Fibroblast of gingiva (primary cell): ENCODE data around the gene MRPL34.

Experiments
- DNase-seq: peaks from one replicate; pipeline ENCODE4 v3.0.0-alpha.2; 2011; ENCODE audit warnings: low read depth

The MRPL34 gene

DNA sequence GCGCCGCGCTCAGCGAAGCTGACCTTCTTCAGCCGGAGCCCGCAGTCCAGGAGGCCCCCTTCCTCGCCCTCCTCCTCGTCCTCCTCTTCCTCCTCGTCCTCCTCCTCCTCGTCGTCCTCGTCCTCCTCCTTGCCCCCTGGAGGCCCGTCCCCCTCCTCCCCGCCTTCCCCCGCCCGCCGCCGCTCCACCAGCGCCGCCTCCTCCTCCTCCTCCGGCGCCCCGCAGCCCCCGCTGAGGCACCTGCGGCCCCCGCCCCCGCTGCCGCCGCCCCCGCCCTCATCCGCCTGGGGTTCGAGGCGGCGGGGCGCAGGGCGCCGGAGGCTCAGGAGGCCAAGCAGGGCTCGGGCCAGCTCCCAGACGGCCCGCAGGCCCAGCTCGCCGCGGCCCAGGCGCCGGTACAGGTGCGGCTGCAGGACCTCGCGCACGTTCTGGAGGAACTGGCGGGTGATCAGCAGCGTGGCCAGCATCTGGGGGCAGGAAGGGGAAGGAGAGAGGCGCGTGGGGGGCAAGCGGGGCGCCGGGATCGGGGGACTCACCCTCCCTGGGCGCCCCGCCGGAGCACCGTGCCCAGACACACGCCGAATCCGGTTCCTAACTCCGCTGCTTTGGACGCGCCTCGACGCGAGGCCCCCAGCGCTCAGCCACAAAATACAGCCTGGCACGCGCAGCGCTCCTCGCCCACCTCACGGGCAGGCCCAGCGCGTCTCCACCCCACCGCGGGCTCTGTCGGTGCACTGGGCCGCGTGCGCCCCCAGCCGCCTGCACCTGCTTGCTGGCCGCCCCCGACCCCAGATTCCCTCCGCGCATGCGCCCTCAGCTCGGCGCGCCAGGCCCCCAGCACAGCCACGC lies 23.1 kb downstream of the MRPL34 start:
- DNase-seq: no peak

DNA sequence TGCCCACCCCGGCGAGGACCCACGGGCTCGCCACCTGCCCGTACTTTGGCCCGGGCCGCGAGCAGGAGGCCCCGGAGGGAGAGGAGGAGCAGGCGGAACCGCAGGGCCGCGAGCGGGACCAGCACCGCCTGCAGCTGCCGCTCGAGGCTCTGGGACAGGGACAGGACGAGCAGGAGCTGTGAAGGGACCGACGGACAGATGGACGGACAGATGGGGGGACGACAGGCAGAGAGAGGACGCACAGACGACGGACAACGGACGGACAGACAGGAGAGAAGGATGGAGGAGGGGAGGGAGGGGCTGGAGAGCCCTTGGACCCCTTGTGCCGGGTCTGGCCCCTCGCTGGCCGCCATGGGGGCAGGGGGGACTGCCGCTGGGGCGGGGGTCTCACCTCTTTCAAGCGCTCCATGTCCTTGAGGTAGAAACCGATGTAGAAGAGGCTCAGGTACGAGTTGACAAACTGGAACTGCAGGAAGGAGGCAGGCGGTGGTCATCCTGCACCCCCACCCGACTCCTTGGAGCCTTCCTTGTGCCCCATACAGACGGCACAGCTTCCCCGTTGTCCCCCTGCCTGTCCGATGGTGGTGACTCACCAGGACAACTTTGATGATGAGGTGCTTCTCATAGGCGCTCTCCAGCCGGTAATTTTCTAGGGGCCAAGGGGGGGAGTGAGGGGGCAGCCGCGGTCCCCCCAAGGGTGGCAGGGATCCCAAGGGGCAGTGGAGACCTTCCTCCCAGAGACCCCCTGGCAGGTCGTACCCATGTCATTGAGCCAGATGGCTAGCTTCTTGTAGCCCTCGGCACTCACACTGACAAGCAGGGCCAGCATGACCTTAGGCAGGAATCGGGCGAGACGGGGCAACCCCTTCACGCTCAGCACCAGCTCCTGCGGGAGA lies 23.9 kb downstream of the MRPL34 start:
- no peak for DNase-seq

DNA sequence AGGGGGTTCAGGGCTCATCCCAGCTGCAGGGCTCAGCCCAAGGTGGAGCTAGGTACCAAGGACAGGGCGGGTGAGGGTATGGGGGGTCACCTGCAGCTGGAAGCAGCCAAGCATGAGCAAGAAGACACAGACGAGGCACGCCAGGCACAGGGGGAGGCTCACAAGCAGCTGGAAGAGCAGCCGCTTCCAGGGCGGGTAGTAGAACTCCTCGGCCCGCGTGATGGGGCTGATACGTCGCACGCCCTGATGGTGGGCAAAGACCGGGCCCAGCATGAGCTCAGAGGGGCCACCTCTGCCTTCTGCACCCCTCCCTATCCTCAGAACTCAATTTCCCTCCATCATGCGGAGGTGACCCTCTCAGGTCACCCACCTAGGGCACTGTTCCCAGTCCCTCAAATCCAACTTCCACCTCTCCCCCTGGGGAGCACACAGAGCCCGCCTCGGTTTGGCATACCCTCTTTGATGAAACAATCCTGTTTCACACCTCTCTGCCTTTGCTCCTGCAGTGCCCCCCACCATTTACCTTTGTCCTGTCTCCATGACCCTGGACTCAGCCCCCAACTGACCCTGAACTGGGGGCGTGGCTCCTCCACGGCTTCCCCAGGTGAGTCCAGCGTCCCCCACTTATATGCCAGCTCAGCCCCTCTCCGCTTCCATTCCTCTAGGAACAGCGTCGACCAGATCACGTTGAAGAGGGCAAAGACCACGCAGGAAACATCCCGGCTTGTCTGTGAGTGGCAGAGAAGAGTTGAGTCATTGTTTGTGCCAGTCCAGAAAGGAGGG lies 24.8 kb downstream of the MRPL34 start:
- DNase-seq: no peak

GRCh38 chr19:17331045-17331558 lies 25.4 kb downstream of the MRPL34 start:
- no peak for DNase-seq

- DNase-seq: no peak
Observed at GRCh38 chr19:17332360-17332676, 26.6 kb downstream of the MRPL34 start.

DNA sequence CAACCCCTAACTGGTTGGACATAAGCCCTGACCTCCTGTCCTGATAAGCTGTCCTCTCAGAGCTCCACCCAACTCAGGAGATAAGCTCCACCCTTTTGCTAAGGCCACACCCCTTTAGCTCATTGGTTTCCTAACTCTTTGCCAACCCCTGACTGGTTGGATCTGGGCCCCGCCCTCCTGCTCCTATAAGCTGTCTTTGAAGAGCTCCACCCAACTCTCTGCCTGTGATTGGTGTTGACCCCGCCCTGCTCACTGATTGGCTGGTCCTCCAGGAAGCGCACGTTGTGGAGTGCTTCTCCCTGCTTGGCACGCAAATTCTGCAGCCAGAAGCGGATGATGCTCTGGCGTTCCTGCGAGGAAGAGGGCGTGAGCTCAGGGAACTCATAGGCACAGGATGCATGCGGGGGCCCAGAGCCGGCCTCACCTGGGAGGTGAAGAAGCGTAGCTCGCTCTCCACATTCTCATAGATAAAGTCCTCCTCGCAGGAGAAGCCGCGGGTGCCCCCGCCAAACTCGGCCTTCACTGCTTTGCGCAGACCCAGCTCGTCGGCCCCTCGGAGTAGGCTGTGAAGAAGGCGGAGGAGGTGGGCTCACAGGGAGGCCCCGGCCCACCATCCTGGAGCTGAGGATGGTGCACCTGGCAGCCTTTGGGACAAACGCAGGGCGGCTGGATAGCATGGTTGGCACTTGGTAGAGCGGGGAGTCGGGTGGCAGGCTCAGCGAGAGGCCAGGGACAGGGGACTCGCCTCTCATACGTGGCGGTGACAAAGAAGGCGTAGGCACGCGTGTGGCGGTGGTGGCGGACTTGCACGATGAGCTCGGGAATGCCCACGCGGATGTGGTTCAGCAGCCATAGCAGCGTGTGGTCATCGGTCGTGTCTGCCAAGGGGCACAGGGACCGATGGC lies 27.3 kb downstream of the MRPL34 start:
- DNase-seq: peak; percentile 41

- peak; percentile 78 for DNase-seq
Observed at GRCh38 chr19:17333611-17334413, 28.1 kb downstream of the MRPL34 start.

- DNase-seq: peak; percentile 100
Observed at GRCh38 chr19:17334414-17335409, 29.0 kb downstream of the MRPL34 start, which contains the start of gene ANO8. ANO8 (minus strand) TSS chr19:17334855; CDS start chr19:17334670, 185 bp downstream.

- DNase-seq: no peak
Observed at GRCh38 chr19:17335575-17335974, 29.9 kb downstream of the MRPL34 start.

DNA sequence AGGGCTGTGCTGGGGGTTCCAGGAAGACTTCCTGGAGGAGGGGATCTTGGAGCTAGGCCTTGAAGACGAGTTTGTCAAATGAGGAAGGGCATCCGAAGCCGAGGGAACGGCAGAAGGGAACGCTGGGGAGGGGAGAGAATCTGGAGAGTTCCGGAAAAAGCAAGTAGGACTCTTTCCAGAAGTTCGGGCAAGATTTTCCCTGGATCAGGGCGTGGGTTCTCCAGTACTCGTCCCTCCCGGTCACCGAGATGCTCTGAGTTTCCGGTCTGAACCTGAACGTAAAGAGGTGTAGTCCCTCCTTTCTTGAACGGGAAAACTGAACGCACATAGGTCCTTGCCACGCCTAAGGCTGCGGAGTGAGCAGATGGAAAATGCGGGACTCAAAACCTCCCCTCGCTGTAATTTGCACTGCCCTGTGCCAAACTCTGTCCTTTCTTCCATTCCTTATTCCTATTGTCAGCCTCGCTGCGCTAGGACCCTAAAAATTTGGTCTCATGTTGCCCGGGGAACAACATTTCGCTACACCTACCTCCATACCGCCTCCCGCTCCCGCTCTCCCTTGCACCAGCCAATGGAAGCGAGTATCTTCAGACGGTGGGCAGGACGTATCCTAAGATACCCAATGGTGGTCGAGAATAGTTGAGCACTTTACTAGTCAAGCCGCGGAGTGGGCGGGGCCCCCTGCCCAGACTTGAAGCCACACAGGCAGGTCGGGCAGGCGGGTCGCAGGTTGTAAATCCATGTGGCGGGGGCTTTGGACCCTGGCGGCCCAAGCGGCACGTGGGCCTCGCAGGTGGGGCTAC lies 31.4 kb downstream of the MRPL34 start, which contains the start of gene GTPBP3:
Gene GTPBP3 (plus strand): TSS at position 682 of the 803 bp plus-strand sequence. CDS start 59 bp downstream, at position 741.
- DNase-seq: peak; percentile 98

GRCh38 chr19:17337675-17338432 lies 32.2 kb downstream of the MRPL34 start:
- DNase-seq: no peak

- no peak for DNase-seq
Observed at GRCh38 chr19:17338433-17339078, 32.9 kb downstream of the MRPL34 start.

DNA sequence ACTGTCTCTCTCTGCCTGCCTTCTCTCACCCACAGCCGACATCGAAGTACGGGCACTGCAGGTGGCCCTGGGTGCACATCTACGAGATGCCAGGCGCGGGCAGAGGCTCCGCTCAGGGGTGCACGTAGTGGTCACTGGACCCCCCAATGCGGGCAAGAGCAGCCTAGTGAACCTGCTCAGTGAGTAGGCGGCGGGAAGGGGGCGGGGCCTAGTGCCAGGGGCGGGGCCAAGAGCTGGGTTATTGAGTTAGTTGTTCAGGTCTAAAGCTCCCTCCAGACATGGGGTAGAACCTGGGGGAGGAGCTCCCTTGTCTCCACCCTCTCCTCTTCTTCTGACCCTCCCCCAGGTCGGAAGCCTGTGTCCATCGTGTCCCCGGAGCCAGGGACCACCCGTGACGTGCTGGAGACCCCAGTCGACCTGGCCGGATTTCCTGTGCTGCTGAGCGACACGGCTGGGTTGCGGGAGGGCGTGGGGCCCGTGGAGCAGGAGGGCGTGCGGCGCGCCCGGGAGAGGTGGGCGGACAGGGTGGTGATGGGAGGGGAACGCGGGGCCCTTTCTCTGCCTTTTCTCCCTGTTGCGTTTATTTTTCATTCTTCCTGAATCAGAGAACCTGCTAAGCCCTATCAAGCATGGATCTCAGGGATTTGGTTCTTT lies 33.5 kb downstream of the MRPL34 start:
- no peak for DNase-seq

DNA sequence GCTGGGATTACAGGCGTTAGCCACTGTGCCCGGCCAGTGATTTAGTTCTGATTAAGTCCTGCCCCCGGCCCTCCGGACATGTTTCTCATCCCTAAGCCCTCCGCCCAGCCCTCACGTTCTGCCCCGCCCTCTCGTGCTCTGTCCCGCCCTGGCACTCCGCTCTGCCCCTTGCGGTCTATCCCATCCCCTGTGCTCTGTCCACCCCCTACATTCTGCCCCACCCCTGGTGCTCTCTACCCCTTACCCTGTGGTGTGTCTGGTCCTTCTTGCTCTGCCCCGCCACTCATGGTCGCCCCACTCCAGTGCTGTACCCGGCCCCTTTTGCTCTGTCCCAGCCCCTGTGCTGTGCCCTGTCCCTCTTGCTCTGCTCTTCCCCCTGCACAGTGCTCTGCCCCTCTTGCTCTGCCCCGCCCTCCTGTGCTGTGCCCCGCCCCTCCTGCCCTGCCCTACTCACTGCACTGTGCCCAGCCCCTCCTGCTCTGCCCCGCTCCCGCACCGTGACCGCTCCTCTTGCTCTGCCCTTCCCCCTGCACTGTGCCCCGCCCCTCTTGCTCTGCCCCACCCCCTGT lies 34.7 kb downstream of the MRPL34 start:
- DNase-seq: no peak

DNA sequence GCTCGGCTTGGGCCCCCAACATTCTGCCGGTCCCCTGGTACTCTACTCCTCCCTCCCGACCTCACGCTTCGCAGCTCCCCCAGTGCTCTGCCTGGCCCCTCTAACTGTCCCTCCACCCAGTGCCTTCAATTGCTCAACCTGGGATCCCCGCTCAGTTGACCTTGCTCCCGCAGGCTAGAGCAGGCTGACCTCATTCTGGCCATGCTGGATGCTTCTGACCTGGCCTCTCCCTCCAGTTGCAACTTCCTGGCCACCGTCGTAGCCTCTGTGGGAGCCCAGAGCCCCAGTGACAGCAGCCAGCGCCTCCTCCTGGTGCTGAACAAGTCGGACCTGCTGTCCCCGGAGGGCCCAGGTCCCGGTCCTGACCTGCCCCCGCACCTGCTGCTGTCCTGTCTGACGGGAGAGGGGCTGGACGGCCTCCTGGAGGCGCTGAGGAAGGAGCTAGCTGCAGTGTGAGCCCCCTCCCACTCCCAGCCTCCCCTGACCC lies 35.2 kb downstream of the MRPL34 start:
- no peak for DNase-seq
